ENCODE data around the gene PFKFB3. TPM values are rescaled to one million over a fixed set of nuclear protein-coding genes. Genes with fewer than 3 reads are reported as not detected.
A peak's percentile ranks its signal among the peaks of the same experiment; 100 is the strongest.

PFKFB3 gene
- total RNA-seq, 2 donors from 2014 or later, result 31.2 to 34.5 TPM

DNA sequence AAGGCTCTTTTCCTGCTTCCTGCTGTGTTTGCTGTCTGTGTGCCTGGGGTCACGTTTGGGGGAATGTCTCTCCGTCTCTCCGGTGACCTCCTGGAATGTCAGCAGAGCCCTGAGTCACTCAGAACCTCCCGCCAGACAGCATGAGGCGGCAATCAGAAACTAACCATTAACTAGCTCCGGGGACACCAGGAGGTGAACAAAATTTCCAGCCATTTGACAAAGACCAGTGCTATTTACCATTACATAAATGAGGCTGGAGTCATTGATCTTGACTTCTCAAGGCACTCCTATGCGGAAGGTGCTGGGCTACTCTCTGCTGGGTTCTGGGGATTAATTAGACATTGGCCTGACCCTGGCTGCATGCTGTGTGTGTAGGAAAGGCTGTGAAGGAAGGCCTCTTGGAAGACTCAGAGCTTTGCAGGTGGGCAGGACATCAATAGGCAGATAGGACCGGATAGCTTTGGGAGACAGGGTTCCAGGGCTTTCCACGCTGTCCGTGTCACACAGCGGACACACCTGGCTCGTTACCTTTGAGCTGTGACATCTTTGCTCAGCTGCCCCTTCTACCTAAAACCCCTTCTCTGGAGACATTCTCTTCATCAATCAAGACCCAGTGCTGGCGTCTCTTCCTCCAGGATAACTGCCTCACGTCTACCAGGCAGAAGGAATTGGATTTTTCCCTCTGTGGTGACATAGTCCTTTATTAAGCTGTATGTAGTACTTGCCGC lies 77.0 kb downstream of the PFKFB3 start:
- TF ChIP-seq, protein P1, sequence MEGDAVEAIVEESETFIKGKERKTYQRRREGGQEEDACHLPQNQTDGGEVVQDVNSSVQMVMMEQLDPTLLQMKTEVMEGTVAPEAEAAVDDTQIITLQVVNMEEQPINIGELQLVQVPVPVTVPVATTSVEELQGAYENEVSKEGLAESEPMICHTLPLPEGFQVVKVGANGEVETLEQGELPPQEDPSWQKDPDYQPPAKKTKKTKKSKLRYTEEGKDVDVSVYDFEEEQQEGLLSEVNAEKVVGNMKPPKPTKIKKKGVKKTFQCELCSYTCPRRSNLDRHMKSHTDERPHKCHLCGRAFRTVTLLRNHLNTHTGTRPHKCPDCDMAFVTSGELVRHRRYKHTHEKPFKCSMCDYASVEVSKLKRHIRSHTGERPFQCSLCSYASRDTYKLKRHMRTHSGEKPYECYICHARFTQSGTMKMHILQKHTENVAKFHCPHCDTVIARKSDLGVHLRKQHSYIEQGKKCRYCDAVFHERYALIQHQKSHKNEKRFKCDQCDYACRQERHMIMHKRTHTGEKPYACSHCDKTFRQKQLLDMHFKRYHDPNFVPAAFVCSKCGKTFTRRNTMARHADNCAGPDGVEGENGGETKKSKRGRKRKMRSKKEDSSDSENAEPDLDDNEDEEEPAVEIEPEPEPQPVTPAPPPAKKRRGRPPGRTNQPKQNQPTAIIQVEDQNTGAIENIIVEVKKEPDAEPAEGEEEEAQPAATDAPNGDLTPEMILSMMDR (conservative IDR thresholded peaks at IDR 0.05), result no peak
- peak overlapping the region; percentile 56 for H3K27ac ChIP-seq (ENCODE audit: low read depth, low read length)
- no peaks in the 10 kb centered on the region for H3K27me3 ChIP-seq (ENCODE audit: control insufficient read depth, insufficient read depth, low read length, poor library complexity, severe bottlenecking)
- Mint-ChIP-seq H3K27me3 (ENCODE audit: insufficient read depth) (no peaks in the 10 kb centered on the region), H3K27ac (peak overlapping the region; percentile 44), H3K4me3 (no peak overlapping the region), H3K9me3 (peaks cover 2% of the 10 kb centered on the region), H3K36me3 (ENCODE audit: low read depth) (no peaks in the 10 kb centered on the region), H3K4me1 (peaks cover 23% of the 10 kb centered on the region)
- peak; percentile 85 for DNase-seq
- no peak overlapping the region for H3K4me3 ChIP-seq (ENCODE audit: low read length)
- no peaks in the 10 kb centered on the region for H3K9me3 ChIP-seq (ENCODE audit: control insufficient read depth, low read length)
- no peak overlapping the region for H3K9ac ChIP-seq (ENCODE audit: extremely low read depth, low read length, poor library complexity, severe bottlenecking)
- WGBS, 2 experiments (ENCODE audit: insufficient coverage in 1 of 2, insufficient read length in 1 of 2), result 68 to 69% methylated on average over 14 to 15 of the region's 15 CpGs
- H3K4me1 ChIP-seq (ENCODE audit: control insufficient read depth, insufficient read depth, low read length), result peaks cover 14% of the 10 kb centered on the region
- no peaks in the 10 kb centered on the region for H3K36me3 ChIP-seq (ENCODE audit: control insufficient read depth, insufficient read depth, low read length)

DNA sequence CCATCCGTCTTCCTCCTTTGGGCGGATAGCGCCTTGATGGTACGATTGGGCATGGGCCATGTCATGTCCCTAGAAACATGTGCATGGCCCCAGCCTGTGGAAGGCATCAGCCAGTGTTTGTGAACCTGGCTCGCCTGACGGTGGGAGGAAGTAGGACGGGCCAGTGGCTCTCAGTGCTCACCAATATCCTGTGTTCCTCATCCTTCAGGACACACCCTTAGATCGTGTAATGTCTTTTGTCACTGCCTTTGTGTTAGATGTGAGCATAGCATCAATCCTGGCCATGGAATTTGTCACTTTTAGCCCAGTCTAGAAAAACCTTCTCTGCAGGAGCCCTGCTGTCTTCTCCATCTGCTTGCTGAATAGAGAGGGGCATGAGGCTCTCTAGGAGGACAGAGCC lies 77.6 kb downstream of the PFKFB3 start:
- DNase-seq, result peak; percentile 60
- Histone ChIP-seq H3K36me3 (ENCODE audit: control insufficient read depth, insufficient read depth, low read length) (no peaks in the 10 kb centered on the region), H3K4me3 (ENCODE audit: low read length) (no peak overlapping the region), H3K4me1 (ENCODE audit: control insufficient read depth, insufficient read depth, low read length) (peaks cover 14% of the 10 kb centered on the region), H3K9ac (ENCODE audit: extremely low read depth, low read length, poor library complexity, severe bottlenecking) (no peak overlapping the region), H3K27me3 (ENCODE audit: control insufficient read depth, insufficient read depth, low read length, poor library complexity, severe bottlenecking) (no peaks in the 10 kb centered on the region), H3K27ac (ENCODE audit: low read depth, low read length) (peak overlapping the region; percentile 56), H3K9me3 (ENCODE audit: control insufficient read depth, low read length) (no peaks in the 10 kb centered on the region)
- 77 to 88% methylated on average over 8 of the region's 8 CpGs for WGBS, 2 experiments (ENCODE audit: insufficient coverage in 1 of 2, insufficient read length in 1 of 2)
- Mint-ChIP-seq H3K4me3 (no peak overlapping the region), H3K27me3 (ENCODE audit: insufficient read depth) (no peaks in the 10 kb centered on the region), H3K27ac (peak overlapping the region; percentile 44), H3K36me3 (ENCODE audit: low read depth) (no peaks in the 10 kb centered on the region), H3K4me1 (peaks cover 23% of the 10 kb centered on the region), H3K9me3 (peaks cover 2% of the 10 kb centered on the region)
- TF ChIP-seq, protein P1 (conservative IDR thresholded peaks at IDR 0.05), result no peak

DNA sequence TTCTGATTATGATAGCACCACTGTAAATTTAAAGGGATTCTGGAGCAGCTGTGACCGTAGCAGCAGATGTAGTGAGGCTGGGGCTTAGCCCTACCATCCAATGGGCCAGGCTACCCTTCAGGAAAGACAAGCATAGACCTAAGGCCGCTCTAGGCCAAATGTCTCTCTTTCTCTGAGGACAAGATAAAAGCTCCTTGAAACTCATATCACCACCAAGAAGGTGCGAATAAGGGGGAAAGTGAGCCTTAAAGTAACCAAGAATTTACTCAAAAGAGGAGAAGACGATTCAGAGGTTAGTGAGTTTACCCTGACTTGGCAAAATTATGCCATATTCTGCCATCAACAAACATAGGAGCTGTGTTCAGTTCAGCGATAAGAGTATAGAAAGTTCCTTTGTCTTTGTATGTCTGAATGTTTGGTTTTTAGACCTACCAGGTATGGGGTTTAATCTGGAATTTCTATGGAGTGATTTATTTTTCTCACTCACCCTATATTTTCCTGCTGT lies 79.8 kb downstream of the PFKFB3 start:
- Mint-ChIP-seq H3K27ac (no peak overlapping the region), H3K4me1 (peaks cover 21% of the 10 kb centered on the region), H3K9me3 (peaks cover under 1% of the 10 kb centered on the region), H3K4me3 (no peak overlapping the region), H3K36me3 (ENCODE audit: low read depth) (no peaks in the 10 kb centered on the region), H3K27me3 (ENCODE audit: insufficient read depth) (no peaks in the 10 kb centered on the region)
- Histone ChIP-seq H3K9me3 (ENCODE audit: control insufficient read depth, low read length) (no peaks in the 10 kb centered on the region), H3K36me3 (ENCODE audit: control insufficient read depth, insufficient read depth, low read length) (no peaks in the 10 kb centered on the region), H3K27ac (ENCODE audit: low read depth, low read length) (no peak overlapping the region), H3K4me3 (ENCODE audit: low read length) (no peak overlapping the region), H3K27me3 (ENCODE audit: control insufficient read depth, insufficient read depth, low read length, poor library complexity, severe bottlenecking) (no peaks in the 10 kb centered on the region), H3K9ac (ENCODE audit: extremely low read depth, low read length, poor library complexity, severe bottlenecking) (no peak overlapping the region), H3K4me1 (ENCODE audit: control insufficient read depth, insufficient read depth, low read length) (peaks cover 14% of the 10 kb centered on the region)
- 89 to 95% methylated on average over 3 to 5 of the region's 5 CpGs for WGBS, 2 experiments (ENCODE audit: insufficient coverage in 1 of 2, insufficient read length in 1 of 2)
- TF ChIP-seq, protein P1 (conservative IDR thresholded peaks at IDR 0.05), result no peak
- no peak for DNase-seq
